NAMALWA (cell line): ENCODE data around the gene THBD.

Experiments used
- DNase-seq: peaks from one replicate; pipeline ENCODE4 v3.0.0-alpha.2; 2015; ENCODE audit warnings: low spot score

Gene THBD

GRCh38 chr20:23084845-23085365, 35.4 kb upstream of the THBD start:
- no peak for DNase-seq

- no peak for DNase-seq
Observed at GRCh38 chr20:23084282-23084844, 34.9 kb upstream of the THBD start.

GRCh38 chr20:23083553-23084220, 34.2 kb upstream of the THBD start:
- DNase-seq = no peak

GRCh38 chr20:23082846-23083552, 33.5 kb upstream of the THBD start:
- DNase-seq = no peak

GRCh38 chr20:23081263-23081819, 31.9 kb upstream of the THBD start:
- no peak for DNase-seq

GRCh38 chr20:23080521-23080920, 31.0 kb upstream of the THBD start:
- no peak for DNase-seq

GRCh38 chr20:23079926-23080325, 30.5 kb upstream of the THBD start:
- no peak for DNase-seq

- DNase-seq = peak; percentile 16
Observed at GRCh38 chr20:23079016-23079351, 29.5 kb upstream of the THBD start.

- DNase-seq = no peak
Observed at GRCh38 chr20:23078351-23079015, 29.0 kb upstream of the THBD start.

- DNase-seq = no peak
Observed at GRCh38 chr20:23077277-23077676, 27.8 kb upstream of the THBD start.

GRCh38 chr20:23074052-23074451, 24.6 kb upstream of the THBD start:
- no peak for DNase-seq

GRCh38 chr20:23072892-23073586, 23.6 kb upstream of the THBD start:
- DNase-seq = no peak

GRCh38 chr20:23071996-23072395, 22.5 kb upstream of the THBD start:
- DNase-seq = no peak

GRCh38 chr20:23071398-23071797, 21.9 kb upstream of the THBD start:
- no peak for DNase-seq

GRCh38 chr20:23069108-23069507, 19.6 kb upstream of the THBD start:
- no peak for DNase-seq

- no peak for DNase-seq
Observed at GRCh38 chr20:23068283-23068682, 18.8 kb upstream of the THBD start.

GRCh38 chr20:23066772-23067171, 17.3 kb upstream of the THBD start:
- DNase-seq = no peak

- no peak for DNase-seq
Observed at GRCh38 chr20:23065266-23066201, 16.1 kb upstream of the THBD start.

GRCh38 chr20:23063581-23063980, 14.1 kb upstream of the THBD start:
- no peak for DNase-seq

GRCh38 chr20:23063168-23063567, 13.7 kb upstream of the THBD start:
- DNase-seq = no peak

- DNase-seq = no peak
Observed at GRCh38 chr20:23062632-23063031, 13.2 kb upstream of the THBD start.
